LNCaP clone FGC (cell line): ENCODE data around the gene C4orf50.
"Not testable (repeated sequence)": the region's sequence is repeated elsewhere in the genome, so short reads cannot be mapped to it uniquely, and the experiment has no call there.

ENCODE experiments used
- DNase-seq: peaks from one replicate; pipeline ENCODE4 v3.0.0-alpha.2; 2011; ENCODE audit warnings: low read depth
- H3K4me3 ChIP-seq: 2 replicates; pipeline ENCODE4 v1.5.1; 2011; ENCODE audit warnings: mild to moderate bottlenecking, low read depth, low read length, control low read depth
- CTCF ChIP-seq: IDR thresholded peaks from 2 replicates; pipeline ENCODE4 v1.5.1; 2012; ENCODE audit warnings: mild to moderate bottlenecking; ENCODE audit not compliant: control insufficient read depth, insufficient read depth; ENCODE audit errors: extremely low read depth

C4orf50 gene

DNA sequence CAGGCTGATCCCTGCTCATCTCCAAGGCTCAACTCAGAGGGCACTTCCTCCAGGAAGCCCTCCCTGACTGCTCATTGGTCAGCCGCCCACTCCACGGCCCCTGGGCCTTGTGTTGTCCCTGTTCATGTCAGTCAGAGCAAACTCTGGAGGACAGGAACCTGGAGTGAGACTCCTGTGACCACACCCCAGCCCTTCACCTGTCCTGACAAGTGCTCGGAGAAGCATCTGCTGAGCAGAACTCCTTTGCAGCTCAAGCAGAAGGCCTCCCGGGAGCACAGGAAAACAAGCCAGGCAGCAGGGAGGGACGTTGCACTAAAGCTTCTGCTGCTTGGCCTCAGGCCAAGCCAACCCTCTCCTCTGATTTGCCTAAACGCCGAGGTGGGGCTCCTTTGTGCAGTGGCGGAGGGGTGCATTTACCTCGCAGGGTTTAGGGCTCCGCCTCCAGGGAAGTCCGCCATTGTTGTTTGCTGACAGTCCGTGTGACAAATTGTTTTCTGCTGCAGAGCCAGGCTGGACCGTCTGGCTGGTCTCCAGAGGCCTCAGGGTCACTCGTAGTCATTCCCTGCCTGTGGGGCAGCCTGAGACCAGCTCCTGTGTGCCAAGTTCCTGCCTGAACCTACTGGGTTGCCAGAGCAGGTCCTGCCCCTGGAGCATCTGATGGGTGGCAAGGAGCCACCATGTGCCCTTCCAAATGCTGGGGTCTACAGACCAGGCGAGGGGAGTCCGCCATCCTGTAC lies 61.8 kb downstream of the C4orf50 start:
- no peak overlapping the region for H3K4me3 ChIP-seq
- TF ChIP-seq CTCF, result no peak
- no peak for DNase-seq

GRCh38 chr4:5955856-5956255 lies 62.4 kb downstream of the C4orf50 start:
- no peak for TF ChIP-seq CTCF
- DNase-seq, result no peak

DNA sequence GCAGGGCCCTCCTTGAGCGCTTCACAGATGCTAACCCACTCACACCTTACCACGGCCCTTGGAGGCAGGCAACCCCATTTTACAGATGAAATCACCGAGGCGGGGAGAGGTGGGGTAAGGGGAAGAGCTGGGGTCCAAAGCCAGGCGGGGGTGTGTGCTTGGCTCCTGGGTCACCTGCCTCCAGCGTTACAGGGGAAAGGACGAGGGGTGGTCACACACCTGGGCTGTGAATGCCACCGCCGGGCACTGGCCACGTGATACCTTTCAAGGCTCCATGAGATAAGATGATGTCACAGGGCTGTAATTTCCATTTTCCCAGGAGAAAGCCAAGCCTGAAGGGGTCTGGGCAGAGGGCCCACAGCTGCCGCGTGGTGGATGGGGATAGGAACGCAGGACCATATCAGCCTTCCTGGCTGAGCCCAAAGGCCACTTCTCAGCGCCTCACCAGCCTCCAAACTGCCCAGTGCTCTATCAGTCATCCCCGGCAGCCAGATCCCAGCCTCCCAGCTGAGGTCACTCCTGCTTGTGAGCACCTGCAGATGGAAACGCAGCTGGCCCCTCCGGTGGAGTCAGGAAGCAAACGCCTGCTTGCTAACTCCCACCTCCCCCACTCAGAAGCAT lies 62.9 kb downstream of the C4orf50 start:
- DNase-seq, result no peak
- TF ChIP-seq CTCF, result no peak
- H3K4me3 ChIP-seq, result no peak overlapping the region

More at GRCh38 chr4:5955856-5956255, 62.4 kb downstream of the C4orf50 start:
- H3K4me3 ChIP-seq, result no peak overlapping the region

GRCh38 chr4:5954056-5954760 lies 64.0 kb downstream of the C4orf50 start:
- no peak overlapping the region for H3K4me3 ChIP-seq
- no peak for TF ChIP-seq CTCF
- DNase-seq, result no peak

DNA sequence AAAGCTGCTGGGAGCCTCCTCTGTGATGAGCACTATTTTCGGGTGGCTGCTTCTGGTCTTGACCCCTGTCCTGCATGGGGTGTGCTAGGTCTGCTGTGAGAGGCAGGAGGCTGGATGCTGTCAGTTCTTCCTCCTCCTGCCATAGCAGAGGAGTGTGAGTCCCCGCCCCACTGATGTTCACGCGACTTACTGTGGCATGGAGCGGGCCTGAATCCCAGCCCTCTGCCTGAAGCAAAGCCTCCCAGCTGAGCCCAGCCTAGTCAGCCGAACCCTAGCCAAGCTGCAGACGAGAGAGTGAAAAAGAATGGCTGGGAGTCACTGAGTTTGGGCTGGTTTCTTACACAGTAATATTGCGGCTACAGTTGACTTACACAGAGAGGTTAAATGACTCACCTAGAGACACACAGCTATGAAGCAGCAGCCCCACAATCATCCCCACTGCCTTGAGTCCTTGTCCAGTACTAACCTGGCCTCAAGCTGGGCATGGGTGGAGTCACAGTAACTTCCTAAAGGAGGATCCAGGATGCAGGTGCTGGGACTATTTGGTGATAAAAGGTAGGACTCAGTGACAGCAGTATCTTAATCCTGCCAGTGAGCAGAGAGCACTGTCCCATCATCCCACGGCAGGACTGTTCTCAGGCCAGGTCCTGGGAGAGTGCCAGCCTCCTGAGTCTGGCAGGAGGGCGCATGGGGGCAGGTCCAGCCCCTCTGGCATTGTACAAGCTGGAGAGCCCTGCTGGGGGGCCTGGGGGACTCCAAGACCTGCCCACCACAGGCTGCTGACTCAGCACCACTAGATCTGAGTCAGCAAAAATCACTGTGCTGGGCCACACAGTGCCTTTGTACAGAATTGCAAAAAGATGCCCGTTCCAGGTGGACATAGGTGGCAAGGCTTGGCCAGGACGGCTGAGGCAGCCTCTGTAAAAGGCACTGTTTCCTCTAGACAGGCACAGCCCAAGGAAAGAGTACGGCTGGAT lies 65.0 kb downstream of the C4orf50 start:
- TF ChIP-seq CTCF, result no peak
- H3K4me3 ChIP-seq, result no peak overlapping the region
- DNase-seq, result no peak

GRCh38 chr4:5952286-5952974 lies 65.8 kb downstream of the C4orf50 start:
- H3K4me3 ChIP-seq, result no peak overlapping the region
- no peak for DNase-seq
- TF ChIP-seq CTCF, result no peak

DNA sequence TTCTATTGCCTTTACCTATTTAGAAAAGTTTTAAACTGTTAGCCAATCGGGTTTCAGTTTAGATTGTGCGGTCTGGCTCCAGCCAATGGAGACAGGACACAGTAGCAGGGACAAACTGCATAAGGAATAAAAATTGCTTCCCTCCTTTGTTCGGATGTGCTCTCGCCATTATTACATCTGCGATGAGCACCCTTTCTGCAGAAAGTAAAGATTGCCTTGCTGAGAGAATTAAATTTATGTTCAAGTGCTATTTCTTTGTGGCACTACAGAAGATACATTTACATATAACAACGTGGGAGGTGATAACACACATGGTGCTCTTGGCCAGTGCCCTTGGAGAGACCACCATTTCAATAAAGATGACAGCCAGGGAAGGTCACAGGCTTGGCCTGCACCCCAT lies 71.6 kb downstream of the C4orf50 start:
- not testable (repeated sequence) for DNase-seq, H3K4me3 ChIP-seq
